GM23248 (cell line): ENCODE results near the gene DAB2IP.

Experiments
- EZH2 ChIP-seq: fragments of 200-600 bp; sonication (generic); IDR thresholded peaks from 2 replicates; pipeline ENCODE4 v1.6.1; 2018; ENCODE audit warnings: antibody characterized with exemption, mild to moderate bottlenecking; ENCODE audit not compliant: insufficient read depth, poor library complexity, severe bottlenecking
- EZH2phosphoT487 ChIP-seq: fragments of 200-600 bp; sonication (generic); IDR thresholded peaks from 2 replicates; pipeline ENCODE4 v1.6.1; 2018; ENCODE audit warnings: antibody characterized with exemption, moderate library complexity, mild to moderate bottlenecking, low read depth; ENCODE audit not compliant: insufficient read depth

DNA sequence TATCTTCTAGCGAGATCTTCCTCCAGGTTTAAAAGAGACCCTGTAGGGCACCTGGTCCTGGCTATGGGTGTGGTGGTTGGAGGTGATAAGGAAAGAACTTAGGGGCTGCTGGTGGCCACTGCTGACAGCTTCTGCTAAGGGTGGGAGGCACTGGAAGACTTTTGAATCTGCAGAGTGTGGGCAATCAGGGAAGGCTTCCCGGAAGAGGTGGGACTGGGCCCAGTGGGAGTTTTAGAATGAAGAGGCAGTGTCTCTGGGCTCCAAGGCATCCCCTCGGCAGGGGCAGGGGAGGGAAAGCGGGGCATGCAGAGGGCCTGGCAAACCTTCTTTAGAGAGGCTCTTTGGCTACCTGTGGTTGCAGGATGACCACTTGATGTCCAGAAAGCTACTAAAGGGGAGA is 23.0 kb upstream of the DAB2IP start:
- TF ChIP-seq EZH2 (no peak), EZH2phosphoT487 (no peak)
